NOMO-1 treated with DMSO at 0.1 percent for 48 hours (cell line): ENCODE measurements around the gene DNAJA1.
"Not testable (repeated sequence)": the region's sequence is repeated elsewhere in the genome, so short reads cannot be mapped to it uniquely, and the experiment has no call there.

Source experiments
- DNase-seq: peaks from one replicate; lab custom pipeline; 2025; ENCODE audit not compliant: unreplicated experiment; lab: John Stamatoyannopoulos, UW

Gene DNAJA1

GRCh38 chr9:33080534-33080933, 55.5 kb downstream of the DNAJA1 start:
- DNase-seq, result no peak

- peak; percentile 90 for DNase-seq
These were observed 56.2 kb downstream of the DNAJA1 start for GRCh38 chr9:33081128-33081851.

- no peak for DNase-seq
These were observed 57.1 kb downstream of the DNAJA1 start for GRCh38 chr9:33082128-33082527.

GRCh38 chr9:33082538-33083326, 57.7 kb downstream of the DNAJA1 start:
- peak; percentile 54 for DNase-seq

GRCh38 chr9:33085672-33086071, 60.6 kb downstream of the DNAJA1 start:
- not testable (repeated sequence) for DNase-seq
